HepG2 (cell line): Measurements from ENCODE around the gene SIAH2. TPM values are rescaled to one million over a fixed set of nuclear protein-coding genes. Genes with fewer than 3 reads are reported as not detected.
A peak's percentile ranks its signal among the peaks of the same experiment; 100 is the strongest.

ENCODE experiments used
- EP300 ChIP-seq, 3 experiments: sonication (generic) in 1 of 3; formaldehyde crosslinking in 1 of 3; IDR thresholded peaks; 2 replicates each; pipeline versions ENCODE4 v1.5.1 to v1.6.1; 2011 to 2020; ENCODE audit warnings: low read depth in 2 of 3, low read length in 2 of 3, borderline replicate concordance in 1 of 3, improper control_type of control experiment in 1 of 3, mild to moderate bottlenecking in 1 of 3, missing genetic modification reagents in 1 of 3, moderate library complexity in 1 of 3
- ETV5 ChIP-seq: IDR thresholded peaks from 2 replicates; pipeline ENCODE4 v1.6.1; 2018; ENCODE audit warnings: missing biosample characterization, missing genetic modification reagents, inconsistent platforms, borderline replicate concordance
- FOXO1 ChIP-seq: sonication (generic); formaldehyde crosslinking; IDR thresholded peaks from 2 replicates; pipeline ENCODE4 v1.4.0; 2020; ENCODE audit warnings: missing genetic modification reagents
- GPN1 ChIP-seq: sonication (generic); formaldehyde crosslinking; IDR thresholded peaks from 2 replicates; pipeline ENCODE4 v1.5.1; 2020; ENCODE audit warnings: missing genetic modification reagents, borderline replicate concordance
- HDAC2 ChIP-seq: sonication (generic); formaldehyde crosslinking; IDR thresholded peaks from 2 replicates; pipeline ENCODE4 v1.4.0; 2020; ENCODE audit warnings: missing genetic modification reagents
- HIC2 ChIP-seq: sonication (generic); formaldehyde crosslinking; IDR thresholded peaks from 2 replicates; pipeline ENCODE4 v1.9.0; 2022; ENCODE audit warnings: low read depth, missing genetic modification reagents
- JUND ChIP-seq: sonication (generic); formaldehyde crosslinking; IDR thresholded peaks from 2 replicates; pipeline ENCODE4 v1.8.0; 2022; ENCODE audit warnings: mild to moderate bottlenecking, missing genetic modification reagents
- KAT8 ChIP-seq: IDR thresholded peaks from 2 replicates; pipeline ENCODE4 v1.6.1; 2016; ENCODE audit warnings: missing genetic modification reagents, missing compliant biosample characterization
- MLX ChIP-seq: IDR thresholded peaks from 2 replicates; pipeline ENCODE4 v1.6.1; 2016
- PAF1 ChIP-seq: IDR thresholded peaks from 2 replicates; pipeline ENCODE4 v1.6.1; 2016; ENCODE audit warnings: missing genetic modification reagents, missing compliant biosample characterization
- SOX6 ChIP-seq, 2 experiments: fragments of 450-650 bp in 1 of 2; sonication (generic) in 1 of 2; formaldehyde crosslinking in 1 of 2; IDR thresholded peaks; 2 replicates each; pipeline versions ENCODE4 v1.4.0 to v1.6.1; 2017 to 2020; ENCODE audit warnings: antibody characterized with exemption in 1 of 2, mild to moderate bottlenecking in 1 of 2, missing genetic modification reagents in 1 of 2
- ZBED4 ChIP-seq: sonication (generic); formaldehyde crosslinking; IDR thresholded peaks from 2 replicates; pipeline ENCODE4 v1.4.0; 2020; ENCODE audit warnings: missing genetic modification reagents, borderline replicate concordance
- ZBTB49 ChIP-seq: sonication (generic); formaldehyde crosslinking; IDR thresholded peaks from 2 replicates; pipeline ENCODE4 v1.4.0; 2020; ENCODE audit warnings: missing genetic modification reagents, borderline replicate concordance
- ZNF138 ChIP-seq: sonication (generic); formaldehyde crosslinking; IDR thresholded peaks from 2 replicates; pipeline ENCODE4 v1.5.0; 2020; ENCODE audit warnings: mild to moderate bottlenecking, low read depth, missing genetic modification reagents
- ZNF33B ChIP-seq: sonication (generic); formaldehyde crosslinking; IDR thresholded peaks from 2 replicates; pipeline ENCODE4 v1.5.1; 2020; ENCODE audit warnings: mild to moderate bottlenecking, missing genetic modification reagents
- ZNF549 ChIP-seq: sonication (generic); formaldehyde crosslinking; IDR thresholded peaks from 2 replicates; pipeline ENCODE4 v1.5.0; 2020; ENCODE audit warnings: missing genetic modification reagents
- ZNF709 ChIP-seq: sonication (generic); formaldehyde crosslinking; IDR thresholded peaks from 2 replicates; pipeline ENCODE4 v1.5.0; 2020; ENCODE audit warnings: mild to moderate bottlenecking, missing genetic modification reagents
- ZNF761 ChIP-seq: sonication (generic); formaldehyde crosslinking; conservative IDR thresholded peaks from 2 replicates; pipeline ENCODE4 v1.4.0; 2020; ENCODE audit warnings: mild to moderate bottlenecking, missing genetic modification reagents
- ZNF780A ChIP-seq: sonication (generic); formaldehyde crosslinking; IDR thresholded peaks from 2 replicates; pipeline ENCODE4 v1.8.0; 2022; ENCODE audit warnings: mild to moderate bottlenecking, missing genetic modification reagents, moderate library complexity
- ZSCAN29 ChIP-seq: sonication (generic); formaldehyde crosslinking; conservative IDR thresholded peaks from 2 replicates; pipeline ENCODE4 v1.4.0; 2020; ENCODE audit warnings: mild to moderate bottlenecking, missing genetic modification reagents
- polyA plus RNA-seq, 8 experiments: library from polyadenylated mRNA; depleted of rRNA in 3 of 8; stranded (reverse) in 7 of 8; unstranded in 1 of 8; fragments of >200 nt; fragmentation: Illumina TruSeq in 4 of 8; extraction: Trizol in 4 of 8; gene quantifications; 2 replicates each; pipeline versions ENCODE4 v1.2.1 to v1.2.3, GENCODE V29; 2011 to 2016; ENCODE audit warnings: low read depth in 4 of 8, missing spikeins in 1 of 8, mixed read lengths in 1 of 8; ENCODE audit not compliant: insufficient read depth in 1 of 8
- total RNA-seq, 5 experiments: library from RNA; depleted of rRNA; stranded (reverse); fragments of >200 nt; fragmentation: Illumina TruSeq; extraction: Trizol; gene quantifications; 2 replicates each; pipeline ENCODE4 v1.2.3, GENCODE V29; 2016; ENCODE audit warnings: low read depth in 1 of 5

SIAH2 gene
- total and polyA plus RNA-seq, 2 of the 13 experiments (the other 11 are each of a cell fraction or from before 2014, with no cell fraction given), result 71.8 to 117 TPM

- TF ChIP-seq JUND (CRISPR knock-in tag) (no peak), ZNF709 (0 out of 2 replicates have a peak, but pooled peaks have one; percentile 22), HDAC2 (peak; percentile 95), EP300 (IDR thresholded peaks at IDR 0.05; ENCODE audit: low read depth in 2 of 2, low read length in 2 of 2) (peak; percentile 78 to 86), EP300 (CRISPR knock-in tag; IDR thresholded peaks at IDR 0.05; ENCODE audit: borderline replicate concordance) (peak; percentile 44; the same call in 1 of the 2 replicates), ZNF761 (CRISPR knock-in tag) (0 out of 2 replicates have a peak, but pooled peaks have one; percentile 11), ZNF33B (CRISPR knock-in tag) (no peak), ZNF138 (no peak), ZSCAN29 (CRISPR knock-in tag) (peak; percentile 50; the same call in 1 of the 2 replicates), KAT8 (peak; percentile 68; the same call in 1 of the 2 replicates), ZBED4 (CRISPR knock-in tag) (peak; percentile 90; the same call in 1 of the 2 replicates), GPN1 (CRISPR knock-in tag) (no peak), SOX6 (IDR thresholded peaks at IDR 0.05) (no peak), SOX6 (CRISPR knock-in tag; IDR thresholded peaks at IDR 0.05) (peak; percentile 93), HIC2 (CRISPR knock-in tag) (peak; percentile 52; the same call in 1 of the 2 replicates), ZNF549 (CRISPR knock-in tag) (no peak), ETV5 (CRISPR knock-in tag) (peak; percentile 46; the same call in 1 of the 2 replicates), FOXO1 (peak; percentile 92), MLX (0 out of 2 replicates have a peak, but pooled peaks have one; percentile 19), PAF1 (CRISPR knock-in tag) (no peak; the same call in 1 of the 2 replicates), ZBTB49 (CRISPR knock-in tag) (no peak), ZNF780A (CRISPR knock-in tag) (no peak)
These were observed 22.1 kb downstream of the SIAH2 start (continued) for GRCh38 chr3:150740733-150741496.
